Measurements from ENCODE around the gene BCL11A. TPM values are rescaled to one million over a fixed set of nuclear protein-coding genes. Genes with fewer than 3 reads are reported as not detected.

Gene BCL11A
- total and polyA plus RNA-seq, 2 experiments from 2014 or later, result 57.5 to 77.6 TPM

GRCh38 chr2:60539140-60539539 lies 14.3 kb downstream of the BCL11A start:
- no peaks in the 10 kb centered on the region for H3K27me3 Mint-ChIP-seq (ENCODE audit: insufficient read depth, low read depth, poor library complexity)
- DNase-seq (ENCODE audit: low spot score), result no peak
- peak overlapping the region; percentile 38 for H3K4me3 Mint-ChIP-seq
- no peaks in the 10 kb centered on the region for H3K9me2 ChIP-seq (ENCODE audit: insufficient read depth)
- H3K4me2 ChIP-seq, result peak overlapping the region; percentile 63
- no peak overlapping the region for H3K27ac ChIP-seq (ENCODE audit: low read depth)
- H3K79me2 ChIP-seq (replicated peaks; ENCODE audit: insufficient read depth), result peaks cover 100% of the 10 kb centered on the region
- no peaks in the 10 kb centered on the region; the same call in 1 of the 2 replicates for H3F3A ChIP-seq (replicated peaks; ENCODE audit: low read depth)
- H3K4me1 Mint-ChIP-seq, result peaks cover 79% of the 10 kb centered on the region
- no peaks in the 10 kb centered on the region for H3K9me3 Mint-ChIP-seq
- H3K36me3 Mint-ChIP-seq (ENCODE audit: low read depth), result peaks cover 28% of the 10 kb centered on the region
- H3K4me3 ChIP-seq, result peak overlapping the region; percentile 21; the same call in 1 of the 2 replicates
- H3K36me3 ChIP-seq (ENCODE audit: insufficient read depth), result peaks cover 5% of the 10 kb centered on the region; the same call in 1 of the 2 replicates
- no peak overlapping the region for H3K27ac Mint-ChIP-seq
- H4K20me1 ChIP-seq (replicated peaks; ENCODE audit: insufficient read depth), result peaks cover 72% of the 10 kb centered on the region; the same call in 1 of the 2 replicates
- H3K4me1 ChIP-seq (ENCODE audit: insufficient read depth), result peaks cover 84% of the 10 kb centered on the region
- ATAC-seq, result peak; percentile 74
- no peak overlapping the region for H2AFZ ChIP-seq
- no peak for TF ChIP-seq CTCF (conservative IDR thresholded peaks at IDR 0.05; ENCODE audit: low read depth in 2 of 2)
- TF ChIP-seq NANOG (IDR thresholded peaks at IDR 0.05; ENCODE audit: borderline replicate concordance), result 0 out of 2 replicates have a peak, but pooled peaks have one; percentile 7
- no peaks in the 10 kb centered on the region for H3K27me3 ChIP-seq (ENCODE audit: insufficient read depth)

DNA sequence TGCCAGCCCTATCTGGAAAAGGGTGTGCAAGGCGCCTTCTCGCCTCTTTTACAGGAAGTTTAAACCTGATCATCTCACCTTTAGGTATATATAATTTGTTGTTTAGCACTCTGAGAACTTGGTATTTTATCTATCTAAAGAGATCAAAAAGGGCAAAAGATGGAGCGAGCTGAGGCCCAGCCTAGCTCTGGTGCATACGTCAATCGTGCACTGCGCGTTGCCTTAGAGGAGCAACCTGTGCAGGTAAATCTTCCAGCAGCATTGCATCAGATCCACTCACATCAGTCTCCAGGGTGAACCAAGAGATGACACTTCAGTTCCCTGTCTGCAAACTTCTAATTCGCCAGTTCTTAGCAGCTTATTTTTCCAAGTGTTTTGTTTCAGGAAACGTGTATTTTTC lies 15.4 kb downstream of the BCL11A start:
- no peaks in the 10 kb centered on the region for H3K27me3 Mint-ChIP-seq (ENCODE audit: insufficient read depth, low read depth, poor library complexity)
- H3K27ac Mint-ChIP-seq, result peak overlapping the region; percentile 72; the same call in 1 of the 2 replicates
- Histone ChIP-seq H3K4me1 (ENCODE audit: insufficient read depth) (peaks cover 87% of the 10 kb centered on the region), H3K36me3 (ENCODE audit: insufficient read depth) (peaks cover under 1% of the 10 kb centered on the region; the same call in 1 of the 2 replicates), H3K27ac (ENCODE audit: low read depth) (no peak overlapping the region), H3K79me2 (replicated peaks; ENCODE audit: insufficient read depth) (peaks cover 100% of the 10 kb centered on the region), H3F3A (replicated peaks; ENCODE audit: low read depth) (no peaks in the 10 kb centered on the region; the same call in 1 of the 2 replicates), H4K20me1 (replicated peaks; ENCODE audit: insufficient read depth) (peaks cover 72% of the 10 kb centered on the region; the same call in 1 of the 2 replicates), H3K9me2 (ENCODE audit: insufficient read depth) (no peaks in the 10 kb centered on the region), H2AFZ (no peak overlapping the region), H3K4me2 (no peak overlapping the region), H3K27me3 (ENCODE audit: insufficient read depth) (no peaks in the 10 kb centered on the region), H3K4me3 (no peak overlapping the region)
- H3K4me3 Mint-ChIP-seq, result no peak overlapping the region
- peaks cover 79% of the 10 kb centered on the region for H3K4me1 Mint-ChIP-seq
- H3K9me3 Mint-ChIP-seq, result no peaks in the 10 kb centered on the region
- ATAC-seq (peak; percentile 7; the same call in 1 of the 3 replicates), DNase-seq (ENCODE audit: low spot score) (no peak)
- peaks cover 21% of the 10 kb centered on the region for H3K36me3 Mint-ChIP-seq (ENCODE audit: low read depth)
- TF ChIP-seq ETS1 (IDR thresholded peaks at IDR 0.05), result no peak
- TF ChIP-seq ZNF114 (CRISPR knock-in tag; IDR thresholded peaks at IDR 0.05), result no peak
- TF ChIP-seq POLR2AphosphoS5 (IDR thresholded peaks at IDR 0.05; ENCODE audit: low read depth), result no peak
- TF ChIP-seq ZNF331 (CRISPR knock-in tag; IDR thresholded peaks at IDR 0.05; ENCODE audit: low read depth), result no peak
- TF ChIP-seq, protein P1, sequence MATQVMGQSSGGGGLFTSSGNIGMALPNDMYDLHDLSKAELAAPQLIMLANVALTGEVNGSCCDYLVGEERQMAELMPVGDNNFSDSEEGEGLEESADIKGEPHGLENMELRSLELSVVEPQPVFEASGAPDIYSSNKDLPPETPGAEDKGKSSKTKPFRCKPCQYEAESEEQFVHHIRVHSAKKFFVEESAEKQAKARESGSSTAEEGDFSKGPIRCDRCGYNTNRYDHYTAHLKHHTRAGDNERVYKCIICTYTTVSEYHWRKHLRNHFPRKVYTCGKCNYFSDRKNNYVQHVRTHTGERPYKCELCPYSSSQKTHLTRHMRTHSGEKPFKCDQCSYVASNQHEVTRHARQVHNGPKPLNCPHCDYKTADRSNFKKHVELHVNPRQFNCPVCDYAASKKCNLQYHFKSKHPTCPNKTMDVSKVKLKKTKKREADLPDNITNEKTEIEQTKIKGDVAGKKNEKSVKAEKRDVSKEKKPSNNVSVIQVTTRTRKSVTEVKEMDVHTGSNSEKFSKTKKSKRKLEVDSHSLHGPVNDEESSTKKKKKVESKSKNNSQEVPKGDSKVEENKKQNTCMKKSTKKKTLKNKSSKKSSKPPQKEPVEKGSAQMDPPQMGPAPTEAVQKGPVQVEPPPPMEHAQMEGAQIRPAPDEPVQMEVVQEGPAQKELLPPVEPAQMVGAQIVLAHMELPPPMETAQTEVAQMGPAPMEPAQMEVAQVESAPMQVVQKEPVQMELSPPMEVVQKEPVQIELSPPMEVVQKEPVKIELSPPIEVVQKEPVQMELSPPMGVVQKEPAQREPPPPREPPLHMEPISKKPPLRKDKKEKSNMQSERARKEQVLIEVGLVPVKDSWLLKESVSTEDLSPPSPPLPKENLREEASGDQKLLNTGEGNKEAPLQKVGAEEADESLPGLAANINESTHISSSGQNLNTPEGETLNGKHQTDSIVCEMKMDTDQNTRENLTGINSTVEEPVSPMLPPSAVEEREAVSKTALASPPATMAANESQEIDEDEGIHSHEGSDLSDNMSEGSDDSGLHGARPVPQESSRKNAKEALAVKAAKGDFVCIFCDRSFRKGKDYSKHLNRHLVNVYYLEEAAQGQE (IDR thresholded peaks at IDR 0.05; ENCODE audit: unreplicated experiment), result no peak
- no peak for TF ChIP-seq EZH2 (IDR thresholded peaks at IDR 0.05; ENCODE audit: low read depth, unreplicated experiment)
- no peak for TF ChIP-seq EZH2phosphoT487 (IDR thresholded peaks at IDR 0.05; ENCODE audit: unreplicated experiment)

Measured in GM23338 (cell line).